A673 (cell line): Measurements from ENCODE around the gene CLRN2.

ENCODE experiments used
- EZH2 ChIP-seq: fragments of 200-600 bp; sonication (generic); IDR thresholded peaks from 2 replicates; pipeline ENCODE4 v1.6.1; 2017; ENCODE audit warnings: borderline replicate concordance, low read depth, mild to moderate bottlenecking, mixed read lengths, antibody characterized with exemption, low read length; ENCODE audit not compliant: poor library complexity, severe bottlenecking
- TF ChIP-seq, protein P1 (sequence below): fragments of 300-800, 200-600 bp; sonication (generic); conservative IDR thresholded peaks from 2 replicates; pipeline ENCODE4 v1.5.1; 2017; ENCODE audit warnings: low read depth, mild to moderate bottlenecking, antibody characterized with exemption, low read length, moderate library complexity, mixed read lengths

DNA sequence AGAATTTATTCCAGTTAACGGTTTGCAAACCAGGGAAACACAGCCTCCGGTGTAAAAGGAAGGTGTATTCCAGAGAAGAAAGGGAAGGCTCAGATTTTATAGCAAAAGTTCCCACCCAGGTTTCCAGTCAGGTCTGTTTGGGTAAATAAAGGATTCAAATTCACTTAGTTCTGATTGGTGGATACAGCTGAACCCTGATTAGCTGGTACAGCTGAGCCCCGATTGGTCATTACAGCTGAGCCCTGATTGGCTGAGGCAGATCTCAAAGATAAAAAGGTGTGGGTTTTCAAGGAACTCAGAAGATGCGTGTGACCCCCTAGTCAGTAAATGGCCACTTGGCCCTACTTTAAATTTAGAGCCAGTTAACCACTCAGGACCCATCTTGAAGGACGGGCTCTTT, 6.6 kb downstream of the CLRN2 start:
- TF ChIP-seq, protein P1, sequence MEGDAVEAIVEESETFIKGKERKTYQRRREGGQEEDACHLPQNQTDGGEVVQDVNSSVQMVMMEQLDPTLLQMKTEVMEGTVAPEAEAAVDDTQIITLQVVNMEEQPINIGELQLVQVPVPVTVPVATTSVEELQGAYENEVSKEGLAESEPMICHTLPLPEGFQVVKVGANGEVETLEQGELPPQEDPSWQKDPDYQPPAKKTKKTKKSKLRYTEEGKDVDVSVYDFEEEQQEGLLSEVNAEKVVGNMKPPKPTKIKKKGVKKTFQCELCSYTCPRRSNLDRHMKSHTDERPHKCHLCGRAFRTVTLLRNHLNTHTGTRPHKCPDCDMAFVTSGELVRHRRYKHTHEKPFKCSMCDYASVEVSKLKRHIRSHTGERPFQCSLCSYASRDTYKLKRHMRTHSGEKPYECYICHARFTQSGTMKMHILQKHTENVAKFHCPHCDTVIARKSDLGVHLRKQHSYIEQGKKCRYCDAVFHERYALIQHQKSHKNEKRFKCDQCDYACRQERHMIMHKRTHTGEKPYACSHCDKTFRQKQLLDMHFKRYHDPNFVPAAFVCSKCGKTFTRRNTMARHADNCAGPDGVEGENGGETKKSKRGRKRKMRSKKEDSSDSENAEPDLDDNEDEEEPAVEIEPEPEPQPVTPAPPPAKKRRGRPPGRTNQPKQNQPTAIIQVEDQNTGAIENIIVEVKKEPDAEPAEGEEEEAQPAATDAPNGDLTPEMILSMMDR, result no peak
- no peak for TF ChIP-seq EZH2
